ENCODE results near the gene MFSD12. TPM values are rescaled to one million over a fixed set of nuclear protein-coding genes. Genes with fewer than 3 reads are reported as not detected.

Gene MFSD12
- total and polyA plus RNA-seq, 4 donors: 9.4 to 43.6 (median 24.6) TPM

- Histone ChIP-seq H3K27me3 (ENCODE audit: control insufficient read depth in 4 of 4, insufficient read depth in 4 of 4, low read length in 3 of 4) (no peaks in the 10 kb centered on the region), H3K9ac (ENCODE audit: low read depth in 1 of 2, low read length in 2 of 2) (no peak overlapping the region), H3K27ac (ENCODE audit: low read depth in 1 of 2, low read length in 2 of 2) (no peak overlapping the region), H3K4me1 (ENCODE audit: control insufficient read depth in 4 of 4, insufficient read depth in 4 of 4, low read length in 3 of 4) (no peaks in the 10 kb centered on the region), H3K4me3 (ENCODE audit: low read depth in 1 of 3, low read length in 3 of 3) (no peak overlapping the region), H3K36me3 (ENCODE audit: control insufficient read depth in 4 of 4, insufficient read depth in 3 of 4, low read depth in 1 of 4, low read length in 3 of 4) (peaks cover 4 to 34% (median 11%) of the 10 kb centered on the region in 4 donors), H3K9me3 (ENCODE audit: control insufficient read depth in 4 of 4, low read length in 3 of 4) (no peaks in the 10 kb centered on the region)
- no peak for TF ChIP-seq GABPA (IDR thresholded peaks at IDR 0.05 in 1 of 2, conservative IDR thresholded peaks at IDR 0.05 in 1 of 2)
- TF ChIP-seq, protein P1, sequence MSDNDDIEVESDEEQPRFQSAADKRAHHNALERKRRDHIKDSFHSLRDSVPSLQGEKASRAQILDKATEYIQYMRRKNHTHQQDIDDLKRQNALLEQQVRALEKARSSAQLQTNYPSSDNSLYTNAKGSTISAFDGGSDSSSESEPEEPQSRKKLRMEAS (IDR thresholded peaks at IDR 0.05): no peak
- TF ChIP-seq EGR1 (IDR thresholded peaks at IDR 0.05; ENCODE audit: low read depth in 2 of 2): no peak
- no peak for TF ChIP-seq HNF4G (IDR thresholded peaks at IDR 0.05)
- TF ChIP-seq, protein P2, sequence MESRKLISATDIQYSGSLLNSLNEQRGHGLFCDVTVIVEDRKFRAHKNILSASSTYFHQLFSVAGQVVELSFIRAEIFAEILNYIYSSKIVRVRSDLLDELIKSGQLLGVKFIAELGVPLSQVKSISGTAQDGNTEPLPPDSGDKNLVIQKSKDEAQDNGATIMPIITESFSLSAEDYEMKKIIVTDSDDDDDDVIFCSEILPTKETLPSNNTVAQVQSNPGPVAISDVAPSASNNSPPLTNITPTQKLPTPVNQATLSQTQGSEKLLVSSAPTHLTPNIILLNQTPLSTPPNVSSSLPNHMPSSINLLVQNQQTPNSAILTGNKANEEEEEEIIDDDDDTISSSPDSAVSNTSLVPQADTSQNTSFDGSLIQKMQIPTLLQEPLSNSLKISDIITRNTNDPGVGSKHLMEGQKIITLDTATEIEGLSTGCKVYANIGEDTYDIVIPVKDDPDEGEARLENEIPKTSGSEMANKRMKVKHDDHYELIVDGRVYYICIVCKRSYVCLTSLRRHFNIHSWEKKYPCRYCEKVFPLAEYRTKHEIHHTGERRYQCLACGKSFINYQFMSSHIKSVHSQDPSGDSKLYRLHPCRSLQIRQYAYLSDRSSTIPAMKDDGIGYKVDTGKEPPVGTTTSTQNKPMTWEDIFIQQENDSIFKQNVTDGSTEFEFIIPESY (IDR thresholded peaks at IDR 0.05): no peak
- no peak for TF ChIP-seq TAF1 (conservative IDR thresholded peaks at IDR 0.05)
- TF ChIP-seq FOXA2 (IDR thresholded peaks at IDR 0.05): no peak
- no peak for TF ChIP-seq ATF3 (IDR thresholded peaks at IDR 0.05)
- no peak for TF ChIP-seq HNF4A (conservative IDR thresholded peaks at IDR 0.05)
- 87% methylated on average over 25 of the region's 25 CpGs for WGBS
- DNase-seq (ENCODE audit: low spot score): no peak
Observed at GRCh38 chr19:3538258-3538929, 19.0 kb downstream of the MFSD12 start.

- no peak overlapping the region for H3K9ac ChIP-seq (ENCODE audit: low read depth in 1 of 2, low read length in 2 of 2)
Observed at GRCh38 chr19:3537438-3538240, 19.7 kb downstream of the MFSD12 start.

GRCh38 chr19:3537101-3537437 is 20.3 kb downstream of the MFSD12 start:
- Histone ChIP-seq H3K4me1 (ENCODE audit: control insufficient read depth in 4 of 4, insufficient read depth in 4 of 4, low read length in 3 of 4) (no peaks in the 10 kb centered on the region), H3K27me3 (ENCODE audit: control insufficient read depth in 4 of 4, insufficient read depth in 4 of 4, low read length in 3 of 4) (no peaks in the 10 kb centered on the region), H3K4me3 (ENCODE audit: low read depth in 1 of 3, low read length in 3 of 3) (no peak overlapping the region), H3K9me3 (ENCODE audit: control insufficient read depth in 4 of 4, low read length in 3 of 4) (no peaks in the 10 kb centered on the region), H3K27ac (ENCODE audit: low read depth in 1 of 2, low read length in 2 of 2) (no peak overlapping the region), H3K36me3 (ENCODE audit: control insufficient read depth in 4 of 4, insufficient read depth in 3 of 4, low read depth in 1 of 4, low read length in 3 of 4) (peaks cover 4 to 47% (median 18%) of the 10 kb centered on the region in 4 donors), H3K9ac (ENCODE audit: low read depth in 1 of 2, low read length in 2 of 2) (no peak overlapping the region)
- DNase-seq (ENCODE audit: low spot score): no peak
- WGBS: 90% methylated on average over 13 of the region's 13 CpGs
- TF ChIP-seq CTCF (IDR thresholded peaks at IDR 0.05; ENCODE audit: low read depth, low read length, missing input control) (no peak), JUND (IDR thresholded peaks at IDR 0.05) (no peak), HNF4A (conservative IDR thresholded peaks at IDR 0.05) (no peak), YY1 (IDR thresholded peaks at IDR 0.05) (no peak), ATF3 (IDR thresholded peaks at IDR 0.05) (no peak), FOXA2 (IDR thresholded peaks at IDR 0.05) (no peak), EGR1 (IDR thresholded peaks at IDR 0.05; ENCODE audit: low read depth in 2 of 2) (no peak), TAF1 (conservative IDR thresholded peaks at IDR 0.05) (no peak), GABPA (IDR thresholded peaks at IDR 0.05 in 1 of 2, conservative IDR thresholded peaks at IDR 0.05 in 1 of 2) (no peak), NR2F2 (IDR thresholded peaks at IDR 0.05) (no peak), SP1 (IDR thresholded peaks at IDR 0.05) (no peak)
- TF ChIP-seq, protein P1 (IDR thresholded peaks at IDR 0.05): no peak
- TF ChIP-seq, protein P3, sequence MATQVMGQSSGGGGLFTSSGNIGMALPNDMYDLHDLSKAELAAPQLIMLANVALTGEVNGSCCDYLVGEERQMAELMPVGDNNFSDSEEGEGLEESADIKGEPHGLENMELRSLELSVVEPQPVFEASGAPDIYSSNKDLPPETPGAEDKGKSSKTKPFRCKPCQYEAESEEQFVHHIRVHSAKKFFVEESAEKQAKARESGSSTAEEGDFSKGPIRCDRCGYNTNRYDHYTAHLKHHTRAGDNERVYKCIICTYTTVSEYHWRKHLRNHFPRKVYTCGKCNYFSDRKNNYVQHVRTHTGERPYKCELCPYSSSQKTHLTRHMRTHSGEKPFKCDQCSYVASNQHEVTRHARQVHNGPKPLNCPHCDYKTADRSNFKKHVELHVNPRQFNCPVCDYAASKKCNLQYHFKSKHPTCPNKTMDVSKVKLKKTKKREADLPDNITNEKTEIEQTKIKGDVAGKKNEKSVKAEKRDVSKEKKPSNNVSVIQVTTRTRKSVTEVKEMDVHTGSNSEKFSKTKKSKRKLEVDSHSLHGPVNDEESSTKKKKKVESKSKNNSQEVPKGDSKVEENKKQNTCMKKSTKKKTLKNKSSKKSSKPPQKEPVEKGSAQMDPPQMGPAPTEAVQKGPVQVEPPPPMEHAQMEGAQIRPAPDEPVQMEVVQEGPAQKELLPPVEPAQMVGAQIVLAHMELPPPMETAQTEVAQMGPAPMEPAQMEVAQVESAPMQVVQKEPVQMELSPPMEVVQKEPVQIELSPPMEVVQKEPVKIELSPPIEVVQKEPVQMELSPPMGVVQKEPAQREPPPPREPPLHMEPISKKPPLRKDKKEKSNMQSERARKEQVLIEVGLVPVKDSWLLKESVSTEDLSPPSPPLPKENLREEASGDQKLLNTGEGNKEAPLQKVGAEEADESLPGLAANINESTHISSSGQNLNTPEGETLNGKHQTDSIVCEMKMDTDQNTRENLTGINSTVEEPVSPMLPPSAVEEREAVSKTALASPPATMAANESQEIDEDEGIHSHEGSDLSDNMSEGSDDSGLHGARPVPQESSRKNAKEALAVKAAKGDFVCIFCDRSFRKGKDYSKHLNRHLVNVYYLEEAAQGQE (IDR thresholded peaks at IDR 0.05): no peak

More at GRCh38 chr19:3537438-3538240, 19.7 kb downstream of the MFSD12 start:
- Histone ChIP-seq H3K27me3 (ENCODE audit: control insufficient read depth in 4 of 4, insufficient read depth in 4 of 4, low read length in 3 of 4) (no peaks in the 10 kb centered on the region), H3K4me3 (ENCODE audit: low read depth in 1 of 3, low read length in 3 of 3) (no peak overlapping the region), H3K36me3 (ENCODE audit: control insufficient read depth in 4 of 4, insufficient read depth in 3 of 4, low read depth in 1 of 4, low read length in 3 of 4) (peaks cover 4 to 42% (median 14%) of the 10 kb centered on the region in 4 donors), H3K9me3 (ENCODE audit: control insufficient read depth in 4 of 4, low read length in 3 of 4) (no peaks in the 10 kb centered on the region), H3K27ac (ENCODE audit: low read depth in 1 of 2, low read length in 2 of 2) (no peak overlapping the region), H3K4me1 (ENCODE audit: control insufficient read depth in 4 of 4, insufficient read depth in 4 of 4, low read length in 3 of 4) (no peaks in the 10 kb centered on the region)
- no peak for DNase-seq (ENCODE audit: low spot score)
- WGBS: 88% methylated on average over 22 of the region's 22 CpGs
- no peak for TF ChIP-seq TAF1 (conservative IDR thresholded peaks at IDR 0.05)

Measured in liver (tissue), 9 donors.